BJ (cell line): ENCODE results near the gene LRRIQ1. TPM values are rescaled to one million over a fixed set of nuclear protein-coding genes. Genes with fewer than 3 reads are reported as not detected.

Experiments
- CTCF ChIA-PET: fragments of 350-600 bp; formaldehyde crosslinking; extraction: SDS; loops from one replicate; lab custom pipeline; 2021; ENCODE audit warnings: antibody characterized with exemption, inconsistent platforms; lab: Yijun Ruan, JAX
- POLR2A ChIA-PET: fragments of 300-600 bp; sonication (Branson Sonifier 250); formaldehyde crosslinking; extraction: SDS; loops from one replicate; lab custom pipeline; 2021; ENCODE audit warnings: antibody characterized with exemption; lab: Charles Lee
- DNase-seq: peaks from one replicate; pipeline ENCODE4 v3.0.0-alpha.2; 2011; ENCODE audit warnings: low read depth
- H3K27me3 ChIP-seq: 2 replicates; pipeline ENCODE4 v1.6.0; 2011; ENCODE audit warnings: low read length; ENCODE audit not compliant: control insufficient read depth, insufficient read depth
- H3K36me3 ChIP-seq: 2 replicates; pipeline ENCODE4 v1.5.1; 2011; ENCODE audit warnings: low read length; ENCODE audit not compliant: control insufficient read depth, insufficient read depth
- H3K4me3 ChIP-seq: 2 replicates; pipeline ENCODE4 v1.5.1; 2011; ENCODE audit warnings: low read depth, mild to moderate bottlenecking, control low read depth, low read length
- polyA plus RNA-seq: library from polyadenylated mRNA; depleted of rRNA; stranded (reverse); fragments of >200 nt; gene quantifications from 2 replicates; pipeline ENCODE4 v1.2.3, GENCODE V29; 2011
- TF ChIP-seq, protein P1 (sequence below): IDR thresholded peaks from 2 replicates; pipeline ENCODE4 v1.5.1; 2011; ENCODE audit warnings: low read depth, mild to moderate bottlenecking, control low read depth, inconsistent platforms, low read length, moderate library complexity; ENCODE audit not compliant: insufficient read depth

The LRRIQ1 gene
- polyA plus RNA-seq, 1 experiment, result not detected

DNA sequence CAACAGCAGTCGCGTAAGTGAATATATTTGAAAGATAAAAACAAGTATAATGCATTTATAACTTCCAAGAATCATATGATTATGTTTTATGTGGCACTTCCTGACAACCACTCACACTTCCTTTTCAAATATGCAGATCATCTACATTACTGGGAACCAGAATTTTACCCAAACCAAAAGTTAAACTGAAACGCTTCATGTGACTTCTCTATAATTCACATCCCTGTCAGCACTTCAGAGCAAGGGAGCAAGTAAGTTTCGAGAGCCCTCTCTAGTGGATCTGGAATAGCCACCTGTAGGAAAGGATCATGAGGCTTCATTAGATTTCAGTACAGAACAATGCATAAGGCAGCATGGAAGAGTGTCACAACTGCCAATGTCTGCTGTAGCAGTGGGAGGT, 230.2 kb downstream of the LRRIQ1 start:
- TF ChIP-seq, protein P1, sequence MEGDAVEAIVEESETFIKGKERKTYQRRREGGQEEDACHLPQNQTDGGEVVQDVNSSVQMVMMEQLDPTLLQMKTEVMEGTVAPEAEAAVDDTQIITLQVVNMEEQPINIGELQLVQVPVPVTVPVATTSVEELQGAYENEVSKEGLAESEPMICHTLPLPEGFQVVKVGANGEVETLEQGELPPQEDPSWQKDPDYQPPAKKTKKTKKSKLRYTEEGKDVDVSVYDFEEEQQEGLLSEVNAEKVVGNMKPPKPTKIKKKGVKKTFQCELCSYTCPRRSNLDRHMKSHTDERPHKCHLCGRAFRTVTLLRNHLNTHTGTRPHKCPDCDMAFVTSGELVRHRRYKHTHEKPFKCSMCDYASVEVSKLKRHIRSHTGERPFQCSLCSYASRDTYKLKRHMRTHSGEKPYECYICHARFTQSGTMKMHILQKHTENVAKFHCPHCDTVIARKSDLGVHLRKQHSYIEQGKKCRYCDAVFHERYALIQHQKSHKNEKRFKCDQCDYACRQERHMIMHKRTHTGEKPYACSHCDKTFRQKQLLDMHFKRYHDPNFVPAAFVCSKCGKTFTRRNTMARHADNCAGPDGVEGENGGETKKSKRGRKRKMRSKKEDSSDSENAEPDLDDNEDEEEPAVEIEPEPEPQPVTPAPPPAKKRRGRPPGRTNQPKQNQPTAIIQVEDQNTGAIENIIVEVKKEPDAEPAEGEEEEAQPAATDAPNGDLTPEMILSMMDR, result no peak
- ChIA-PET CTCF (no interaction called here), POLR2A (no interaction called here)
- H3K4me3 ChIP-seq, result no peak overlapping the region
- no peak for DNase-seq
- H3K36me3 ChIP-seq, result no peaks in the 10 kb centered on the region
- no peaks in the 10 kb centered on the region for H3K27me3 ChIP-seq

DNA sequence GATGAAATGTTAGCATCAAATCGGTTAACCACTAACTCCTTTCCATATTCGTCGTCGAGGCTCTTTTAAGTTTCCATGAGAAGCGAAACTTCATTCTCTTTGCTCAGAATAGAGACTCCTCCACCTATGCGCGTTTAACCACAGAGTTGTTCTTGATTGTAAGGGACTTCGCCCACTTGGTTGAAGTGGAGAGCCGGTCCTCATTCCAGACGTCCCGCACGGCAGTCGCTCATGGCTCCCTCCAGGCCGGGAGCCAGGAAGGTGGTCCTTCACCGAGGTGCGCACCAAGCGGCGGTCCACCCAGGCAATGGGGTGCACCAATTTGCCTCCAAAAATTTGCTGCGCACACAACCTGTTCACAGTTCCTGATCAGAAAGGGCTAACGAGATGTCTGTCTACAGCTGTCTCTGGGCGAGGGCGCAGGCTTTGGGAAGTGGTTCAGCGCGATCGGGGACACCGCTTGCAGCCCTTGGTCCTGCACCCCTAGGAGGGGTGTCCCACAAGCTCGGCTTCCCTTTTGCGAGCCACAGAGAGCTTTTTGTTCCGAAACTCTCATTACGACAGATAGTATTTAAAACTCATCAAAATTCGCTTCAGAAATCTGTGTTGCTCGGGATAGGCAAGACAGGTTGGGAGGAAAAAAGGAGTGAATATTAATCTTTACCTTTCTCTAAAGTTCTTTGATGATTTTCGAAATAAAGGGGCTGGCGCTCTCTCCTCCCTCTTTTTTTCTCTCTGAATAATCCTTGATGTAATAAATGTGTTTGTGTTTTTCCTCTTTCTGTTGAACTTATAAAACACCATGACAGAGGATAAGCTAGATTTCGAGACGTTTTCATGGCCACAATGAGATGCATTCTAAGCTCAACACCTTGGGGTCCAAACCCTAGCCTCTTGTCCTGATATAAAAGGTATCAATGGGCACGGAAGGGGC, 237.5 kb downstream of the LRRIQ1 start:
- no peaks in the 10 kb centered on the region for H3K36me3 ChIP-seq
- TF ChIP-seq, protein P1, result no peak
- no peak overlapping the region for H3K4me3 ChIP-seq
- peaks cover 12% of the 10 kb centered on the region for H3K27me3 ChIP-seq
- ChIA-PET POLR2A (no interaction called here), CTCF (interaction anchor here (1.6 kb wide), 1 partner anchor 13 kb away, joined by 3 read pairs; no protein-coding TSS in a partner anchor)
- no peak for DNase-seq

DNA sequence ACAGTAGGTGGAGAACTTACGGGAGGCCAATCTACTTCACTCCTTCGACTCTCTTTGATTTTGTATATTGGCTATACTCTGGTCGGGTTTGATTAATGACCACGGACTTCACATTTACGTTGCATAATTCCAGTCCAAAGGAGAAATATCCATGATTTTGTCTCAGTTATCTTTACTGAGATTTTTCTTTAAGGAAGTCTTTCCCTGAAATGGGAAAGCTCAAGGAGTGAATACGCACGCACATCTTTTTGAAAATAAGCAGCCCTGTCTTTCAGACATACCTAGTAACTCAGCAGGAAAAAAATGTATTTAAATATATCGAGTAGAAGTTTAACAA, 238.1 kb downstream of the LRRIQ1 start:
- ChIA-PET CTCF (interaction anchor here (1.6 kb wide), 1 partner anchor 14 kb away, joined by 3 read pairs; no protein-coding TSS in a partner anchor), POLR2A (no interaction called here)
- no peak for DNase-seq
- TF ChIP-seq, protein P1, result no peak
- Histone ChIP-seq H3K36me3 (no peaks in the 10 kb centered on the region), H3K4me3 (no peak overlapping the region), H3K27me3 (peaks cover 13% of the 10 kb centered on the region)

DNA sequence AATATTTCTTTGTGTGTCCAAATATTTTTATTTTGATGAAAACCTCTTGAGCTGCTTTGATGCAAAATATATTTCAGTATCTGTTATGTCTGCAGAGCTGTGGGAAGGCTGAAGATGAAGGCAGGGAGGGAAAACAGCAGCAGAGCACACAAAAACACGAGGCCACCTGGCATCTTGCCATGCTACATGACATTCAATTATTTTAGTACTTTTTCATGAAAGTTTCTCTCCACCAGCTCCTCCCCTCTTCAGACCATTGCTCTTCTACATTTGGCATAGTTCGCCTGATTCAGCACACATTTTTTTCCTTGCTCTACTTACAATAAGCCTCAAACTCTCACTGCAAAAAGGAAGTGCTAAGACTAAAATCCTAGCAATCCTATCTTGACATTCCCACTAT, 239.2 kb downstream of the LRRIQ1 start:
- no peak for DNase-seq
- H3K4me3 ChIP-seq, result no peak overlapping the region
- ChIA-PET POLR2A (no interaction called here), CTCF (no interaction called here)
- H3K27me3 ChIP-seq, result peaks cover 24% of the 10 kb centered on the region
- TF ChIP-seq, protein P1, result no peak
- H3K36me3 ChIP-seq, result no peaks in the 10 kb centered on the region

DNA sequence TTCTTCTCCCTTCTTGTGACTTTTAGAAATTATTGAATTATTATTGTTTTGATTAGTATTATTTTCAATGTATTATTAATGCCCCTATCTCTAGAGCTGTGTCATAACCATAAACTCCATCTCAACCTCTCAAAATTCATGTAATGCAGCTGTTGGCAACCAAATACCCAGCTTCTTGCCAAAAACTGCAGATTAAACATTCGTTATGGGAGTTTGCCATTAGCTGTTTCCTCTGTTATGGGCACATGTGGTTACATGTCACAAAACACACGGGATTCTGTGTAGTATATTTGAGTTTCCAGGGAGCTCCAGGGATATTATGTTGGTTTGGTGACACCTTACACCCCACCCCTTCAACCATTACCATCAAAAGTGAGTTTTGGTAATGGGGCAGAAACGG, 241.0 kb downstream of the LRRIQ1 start:
- POLR2A ChIA-PET, result no interaction called here
- CTCF ChIA-PET, result no interaction called here

More for the DNA sequence above, 241.0 kb downstream of the LRRIQ1 start:
- H3K36me3 ChIP-seq, result no peaks in the 10 kb centered on the region
- no peak for DNase-seq
- H3K4me3 ChIP-seq, result no peak overlapping the region
- H3K27me3 ChIP-seq, result peaks cover 32% of the 10 kb centered on the region
- TF ChIP-seq, protein P1, result no peak
